Astrocyte (in vitro differentiated cells and primary cell): Measurements from ENCODE around the gene DSCAM.

Experiments used
- CTCF ChIP-seq: IDR thresholded peaks from 2 replicates; pipeline ENCODE4 v1.5.1; 2011; ENCODE audit warnings: low read depth, mild to moderate bottlenecking, inconsistent platforms, low read length, moderate library complexity; ENCODE audit not compliant: insufficient read depth
- EZH2 ChIP-seq: IDR thresholded peaks from 2 replicates; pipeline ENCODE4 v1.6.1; 2012; ENCODE audit warnings: mild to moderate bottlenecking, low read length, inconsistent platforms; ENCODE audit not compliant: insufficient read depth

- TF ChIP-seq EZH2, result no peak
- TF ChIP-seq CTCF, result no peak
These were observed 161.8 kb downstream of the DSCAM start for GRCh38 chr21:40685141-40685540.
